Fibroblast of lung (primary cell): Measurements from ENCODE around the gene RFNG. TPM values are rescaled to one million over a fixed set of nuclear protein-coding genes. Genes with fewer than 3 reads are reported as not detected.

Source experiments
- DNase-seq, 2 donors: peaks; one replicate each; pipeline versions ENCODE4 v3.0.0 to v3.0.0-alpha.2; 2010; ENCODE audit warnings: low read depth in 2 of 2
- H2AFZ ChIP-seq: 2 replicates; pipeline ENCODE4 v1.5.1; 2012; ENCODE audit warnings: low read length, control low read depth, inconsistent platforms
- H3K27ac ChIP-seq: 2 replicates; pipeline ENCODE4 v1.5.1; 2011; ENCODE audit warnings: low read length, control low read depth; ENCODE audit not compliant: insufficient read depth
- H3K27me3 ChIP-seq: 2 replicates; pipeline ENCODE4 v1.5.1; 2011; ENCODE audit warnings: mild to moderate bottlenecking, low read length; ENCODE audit not compliant: control insufficient read depth, insufficient read depth
- H3K36me3 ChIP-seq: 2 replicates; pipeline ENCODE4 v1.5.1; 2011; ENCODE audit warnings: low read length; ENCODE audit not compliant: control insufficient read depth, insufficient read depth
- H3K4me1 ChIP-seq: 2 replicates; pipeline ENCODE4 v1.5.1; 2011; ENCODE audit warnings: low read length; ENCODE audit not compliant: control insufficient read depth, insufficient read depth; ENCODE audit errors: extremely low read depth
- H3K4me2 ChIP-seq: 2 replicates; pipeline ENCODE4 v1.5.1; 2011; ENCODE audit warnings: low read length, control low read depth; ENCODE audit not compliant: insufficient read depth; ENCODE audit errors: extremely low read depth
- H3K4me3 ChIP-seq, 4 experiments: fragments of 200-600 bp in 1 of 4; sonication (generic) in 1 of 4; replicated peaks in 1 of 4; 2 replicates each; pipeline ENCODE4 v1.5.1; 2011 to 2016; ENCODE audit warnings: low read length in 4 of 4, low read depth in 3 of 4, mild to moderate bottlenecking in 3 of 4, control low read depth in 2 of 4, inconsistent platforms in 1 of 4, mixed read lengths in 1 of 4; ENCODE audit not compliant: insufficient read depth in 1 of 4; ENCODE audit errors: control extremely low read depth in 1 of 4
- H3K79me2 ChIP-seq: 2 replicates; pipeline ENCODE4 v1.5.1; 2012; ENCODE audit warnings: mild to moderate bottlenecking, low read length, inconsistent platforms; ENCODE audit not compliant: control insufficient read depth, insufficient read depth
- H3K9ac ChIP-seq: 2 replicates; pipeline ENCODE4 v1.5.1; 2011; ENCODE audit warnings: mild to moderate bottlenecking, low read length, control low read depth; ENCODE audit not compliant: insufficient read depth
- H3K9me3 ChIP-seq: 2 replicates; pipeline ENCODE4 v1.5.1; 2012; ENCODE audit warnings: low read depth, low read length; ENCODE audit not compliant: control insufficient read depth, insufficient read depth
- H4K20me1 ChIP-seq: 2 replicates; pipeline ENCODE4 v1.5.1; 2011; ENCODE audit warnings: low read length; ENCODE audit not compliant: control insufficient read depth, insufficient read depth; ENCODE audit errors: extremely low read depth
- EZH2 ChIP-seq: IDR thresholded peaks from 2 replicates; pipeline ENCODE4 v1.5.1; 2012; ENCODE audit warnings: low read length, control low read depth, mild to moderate bottlenecking; ENCODE audit errors: missing control alignments
- polyA plus RNA-seq, 2 donors: library from polyadenylated mRNA; depleted of rRNA in 1 of 2; stranded (reverse) in 1 of 2; unstranded in 1 of 2; fragments of >200 nt; gene quantifications; 2 replicates each; pipeline ENCODE4 v1.2.1, GENCODE V29; 2011 to 2012; ENCODE audit warnings: missing spikeins in 1 of 2
- total RNA-seq: library from RNA; depleted of rRNA; stranded (reverse); fragments of >200 nt; gene quantifications from 2 replicates; pipeline ENCODE4 v1.2.1, GENCODE V29; 2014
- TF ChIP-seq, protein P1 (sequence below), 2 donors: IDR thresholded peaks in 1 of 2; conservative IDR thresholded peaks in 1 of 2; 1 replicate in 1 of 2; 2 replicates in 1 of 2; pipeline ENCODE4 v1.5.1; 2011 to 2012; ENCODE audit warnings: low read length in 2 of 2, control low read depth in 1 of 2, inconsistent platforms in 1 of 2, low read depth in 1 of 2, mild to moderate bottlenecking in 1 of 2

Gene RFNG
- total and polyA plus RNA-seq, 2 donors (not counting 1 experiment from before 2014, with no cell fraction given), result 14.5 to 48.9 TPM

DNA sequence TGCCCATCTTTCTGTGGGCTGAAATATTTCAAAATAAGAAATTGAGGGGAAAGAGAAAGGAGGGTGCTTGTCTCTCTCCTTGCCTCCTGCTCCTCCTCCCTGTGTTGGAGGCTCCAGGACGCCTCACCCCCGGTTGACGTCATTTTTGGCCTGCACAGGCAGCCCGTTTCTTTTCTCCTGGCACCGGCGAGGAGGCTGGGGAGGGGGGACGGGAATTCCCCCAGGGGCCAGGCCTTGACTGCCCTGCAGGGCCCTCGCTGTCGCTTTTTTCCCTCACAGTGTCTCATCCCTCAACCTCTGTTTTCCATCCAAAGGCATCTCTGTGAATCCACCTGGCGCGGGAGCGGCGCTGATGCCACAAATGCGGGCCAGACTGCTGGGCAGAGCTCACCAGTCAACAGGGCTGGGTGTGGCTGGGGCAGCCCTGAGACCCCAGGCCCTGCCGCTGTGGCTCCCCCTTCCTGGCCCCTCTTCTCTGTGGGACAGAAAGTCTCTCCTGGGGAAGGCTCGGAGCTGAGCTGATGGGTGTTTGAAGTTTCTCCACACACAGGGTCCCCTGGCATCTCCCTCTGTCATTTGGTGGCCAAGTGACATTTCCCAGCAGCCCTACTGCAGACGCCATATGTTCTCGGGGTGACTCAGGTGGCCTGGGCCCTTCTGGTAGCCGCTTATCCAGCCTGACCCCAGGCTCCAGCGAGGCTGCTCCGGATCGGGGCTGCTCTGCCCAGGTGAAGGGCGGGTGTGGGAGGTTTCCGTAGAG lies 45.0 kb downstream of the RFNG start:
- Histone ChIP-seq H3K27ac (no peak overlapping the region), H4K20me1 (no peaks in the 10 kb centered on the region), H3K4me3 (no peak overlapping the region), H3K9ac (no peak overlapping the region), H2AFZ (no peak overlapping the region), H3K79me2 (no peaks in the 10 kb centered on the region), H3K4me1 (peaks cover 30% of the 10 kb centered on the region), H3K27me3 (no peaks in the 10 kb centered on the region), H3K36me3 (no peaks in the 10 kb centered on the region), H3K9me3 (no peaks in the 10 kb centered on the region), H3K4me2 (no peak overlapping the region)
- TF ChIP-seq, protein P1, sequence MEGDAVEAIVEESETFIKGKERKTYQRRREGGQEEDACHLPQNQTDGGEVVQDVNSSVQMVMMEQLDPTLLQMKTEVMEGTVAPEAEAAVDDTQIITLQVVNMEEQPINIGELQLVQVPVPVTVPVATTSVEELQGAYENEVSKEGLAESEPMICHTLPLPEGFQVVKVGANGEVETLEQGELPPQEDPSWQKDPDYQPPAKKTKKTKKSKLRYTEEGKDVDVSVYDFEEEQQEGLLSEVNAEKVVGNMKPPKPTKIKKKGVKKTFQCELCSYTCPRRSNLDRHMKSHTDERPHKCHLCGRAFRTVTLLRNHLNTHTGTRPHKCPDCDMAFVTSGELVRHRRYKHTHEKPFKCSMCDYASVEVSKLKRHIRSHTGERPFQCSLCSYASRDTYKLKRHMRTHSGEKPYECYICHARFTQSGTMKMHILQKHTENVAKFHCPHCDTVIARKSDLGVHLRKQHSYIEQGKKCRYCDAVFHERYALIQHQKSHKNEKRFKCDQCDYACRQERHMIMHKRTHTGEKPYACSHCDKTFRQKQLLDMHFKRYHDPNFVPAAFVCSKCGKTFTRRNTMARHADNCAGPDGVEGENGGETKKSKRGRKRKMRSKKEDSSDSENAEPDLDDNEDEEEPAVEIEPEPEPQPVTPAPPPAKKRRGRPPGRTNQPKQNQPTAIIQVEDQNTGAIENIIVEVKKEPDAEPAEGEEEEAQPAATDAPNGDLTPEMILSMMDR (conservative IDR thresholded peaks at IDR 0.05 in 1 of 2, IDR thresholded peaks at IDR 0.05 in 1 of 2; ENCODE audit: low read depth in 1 of 2, low read length in 2 of 2), result no peak
- no peak for TF ChIP-seq EZH2
- DNase-seq, result peak; percentile 47 to 69

DNA sequence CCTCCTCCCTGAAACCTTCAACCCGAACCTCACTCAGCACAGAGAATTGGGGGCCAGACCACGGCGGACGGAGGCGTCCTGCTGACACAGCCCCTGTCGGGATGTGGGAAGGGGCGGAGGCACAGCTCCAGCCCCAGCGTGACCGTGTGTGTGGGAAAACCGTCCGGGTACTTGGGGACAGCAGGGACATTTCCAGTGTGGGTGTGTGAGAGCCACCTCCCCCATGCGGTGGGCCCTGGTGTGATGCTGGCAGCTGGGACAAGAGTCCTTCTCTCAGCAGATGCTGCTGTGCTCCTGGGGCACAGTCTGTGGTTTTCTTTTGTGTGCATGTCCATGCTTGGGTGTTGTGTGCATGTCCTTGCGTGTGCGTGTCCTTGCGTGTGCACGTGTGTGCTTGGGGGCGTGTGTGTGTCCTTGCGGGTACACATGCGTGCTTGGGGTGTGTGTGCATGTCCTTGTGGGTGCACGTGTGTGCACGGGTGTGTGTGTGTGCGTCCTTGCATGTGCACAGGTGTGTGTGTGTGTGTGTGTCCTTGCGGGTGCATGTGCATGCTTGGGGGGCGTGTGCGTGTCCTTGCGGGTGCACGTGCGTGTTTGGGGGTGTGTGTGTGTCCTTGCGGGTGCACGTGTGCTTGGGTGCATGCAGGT lies 45.8 kb downstream of the RFNG start:
- no peak overlapping the region for H3K9ac ChIP-seq
- no peak overlapping the region for H3K27ac ChIP-seq
- H3K4me3 ChIP-seq, result no peak overlapping the region
- H3K4me1 ChIP-seq, result peaks cover 30% of the 10 kb centered on the region
- H3K36me3 ChIP-seq, result no peaks in the 10 kb centered on the region
- DNase-seq, result no peak
- H4K20me1 ChIP-seq, result no peaks in the 10 kb centered on the region
- no peaks in the 10 kb centered on the region for H3K9me3 ChIP-seq
- H3K4me2 ChIP-seq, result no peak overlapping the region
- H3K79me2 ChIP-seq, result no peaks in the 10 kb centered on the region
- no peak for TF ChIP-seq EZH2
- TF ChIP-seq, protein P1 (conservative IDR thresholded peaks at IDR 0.05 in 1 of 2, IDR thresholded peaks at IDR 0.05 in 1 of 2; ENCODE audit: low read depth in 1 of 2, low read length in 2 of 2), result no peak
- H3K27me3 ChIP-seq, result no peaks in the 10 kb centered on the region
- no peak overlapping the region for H2AFZ ChIP-seq

DNA sequence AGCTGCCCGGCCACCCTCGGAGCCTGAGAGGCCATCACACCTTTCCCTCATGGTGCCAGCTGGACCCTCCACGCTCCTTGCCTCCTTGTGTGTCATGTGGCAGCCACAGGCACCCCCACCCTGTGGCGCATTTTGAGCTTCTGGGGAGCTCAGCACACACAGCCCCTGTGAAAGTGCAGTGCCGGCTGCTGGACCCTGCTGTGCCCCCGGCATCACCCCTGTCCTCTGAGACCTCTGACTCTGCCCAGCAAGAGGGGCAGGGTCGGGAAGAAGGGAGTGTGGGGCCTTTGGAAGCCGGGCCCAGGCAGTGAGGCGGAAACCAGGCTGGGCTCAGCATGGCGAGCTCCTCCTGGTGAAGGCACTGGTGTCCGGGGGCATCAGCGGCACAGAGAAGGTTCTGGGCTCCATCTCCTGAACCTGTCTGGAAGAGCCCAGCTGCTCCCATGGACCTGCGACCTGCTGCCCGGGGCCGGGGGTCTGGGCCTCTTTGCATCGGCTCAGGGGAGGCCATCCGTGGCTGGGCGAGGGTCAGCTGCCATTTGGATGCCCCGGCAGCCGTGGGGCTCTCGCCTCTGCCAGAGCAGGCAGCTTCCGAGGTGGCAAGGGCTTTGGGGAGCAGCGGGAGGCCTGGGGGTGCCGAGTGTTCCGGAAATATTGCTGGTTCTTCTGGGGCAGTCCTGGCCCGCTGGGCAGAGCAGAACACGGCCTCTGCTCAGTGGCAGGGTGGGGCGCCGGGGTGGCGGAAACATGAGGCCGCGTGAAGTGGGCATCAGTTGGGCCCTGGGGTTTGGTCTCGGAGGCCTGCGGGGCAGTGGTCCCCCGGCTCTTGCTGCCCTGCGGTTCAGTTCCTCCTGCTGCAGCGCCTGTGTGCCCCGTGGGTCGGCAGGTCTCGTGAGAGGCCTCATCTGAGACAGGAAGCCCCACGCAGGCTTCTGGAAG lies 46.8 kb downstream of the RFNG start:
- Histone ChIP-seq H3K4me1 (peaks cover 30% of the 10 kb centered on the region), H3K27ac (peak overlapping the region; percentile 66), H3K9ac (no peak overlapping the region), H4K20me1 (no peaks in the 10 kb centered on the region), H3K36me3 (no peaks in the 10 kb centered on the region), H3K4me3 (no peak overlapping the region), H3K79me2 (no peaks in the 10 kb centered on the region), H3K4me2 (no peak overlapping the region), H3K9me3 (no peaks in the 10 kb centered on the region), H2AFZ (no peak overlapping the region), H3K27me3 (no peaks in the 10 kb centered on the region)
- no peak for DNase-seq
- TF ChIP-seq, protein P1 (conservative IDR thresholded peaks at IDR 0.05 in 1 of 2, IDR thresholded peaks at IDR 0.05 in 1 of 2; ENCODE audit: low read depth in 1 of 2, low read length in 2 of 2), result no peak
- TF ChIP-seq EZH2, result no peak
